Measurements from ENCODE around the gene SLC38A2.

GRCh38 chr12:46359667-46360280 is 12.8 kb downstream of the SLC38A2 start:
- no peak for TF ChIP-seq CTCF (IDR thresholded peaks at IDR 0.05)
- TF ChIP-seq E2F5 (CRISPR knock-in tag; IDR thresholded peaks at IDR 0.05) = no peak
- TF ChIP-seq MLX (CRISPR knock-in tag; IDR thresholded peaks at IDR 0.05) = no peak
- TF ChIP-seq TEAD1 (CRISPR knock-in tag; IDR thresholded peaks at IDR 0.05) = no peak
- no peak for TF ChIP-seq ATF3 (CRISPR knock-in tag; conservative IDR thresholded peaks at IDR 0.05)
- TF ChIP-seq NR3C1 (CRISPR knock-in tag; conservative IDR thresholded peaks at IDR 0.05; ENCODE audit: low read depth) = no peak
- TF ChIP-seq ATF2 (CRISPR knock-in tag; IDR thresholded peaks at IDR 0.05; ENCODE audit: borderline replicate concordance, low read depth) = no peak
- TF ChIP-seq FOXJ3 (CRISPR knock-in tag; IDR thresholded peaks at IDR 0.05; ENCODE audit: borderline replicate concordance) = no peak
- TF ChIP-seq TCF7 (CRISPR knock-in tag; IDR thresholded peaks at IDR 0.05; ENCODE audit: low read depth) = no peak
- TF ChIP-seq KAT7 (CRISPR knock-in tag; IDR thresholded peaks at IDR 0.05; ENCODE audit: borderline replicate concordance) = no peak
- TF ChIP-seq FOXP4 (CRISPR knock-in tag; IDR thresholded peaks at IDR 0.05) = no peak
- TF ChIP-seq ZNF138 (CRISPR knock-in tag; conservative IDR thresholded peaks at IDR 0.05) = no peak
